Panc1 (cell line): ENCODE results near the gene TATDN3. TPM values are rescaled to one million over a fixed set of nuclear protein-coding genes. Genes with fewer than 3 reads are reported as not detected.

ENCODE experiments used
- ATAC-seq: fragments of 200-7000 bp; cut with Tn5 transposase; 2 replicates; pipeline ENCODE4 v1.9.1; 2020; ENCODE audit warnings: mild to moderate bottlenecking, moderate library complexity
- BruUV-seq: library from RNA; stranded (reverse); fragments of 400-500 nt; replicated peaks from 2 replicates; lab custom pipeline; 2021; lab: Mats Ljungman, UMichigan
- CTCF ChIA-PET: fragments of 300-600 bp; sonication (Branson Sonifier 250); formaldehyde crosslinking; loops from one replicate; lab custom pipeline; 2022; ENCODE audit warnings: antibody characterized with exemption; lab: Charles Lee
- POLR2A ChIA-PET: fragments of 300-600 bp; sonication (Branson Sonifier 250); formaldehyde crosslinking; loops from one replicate; lab custom pipeline; 2022; ENCODE audit warnings: antibody characterized with exemption; lab: Charles Lee
- DNase-seq: peaks from one replicate; pipeline ENCODE4 v3.0.0-alpha.2; 2010; ENCODE audit warnings: low read depth, low spot score
- H3K27ac ChIP-seq: 2 replicates; pipeline ENCODE4 v1.5.1; 2011; ENCODE audit warnings: mild to moderate bottlenecking, low read length, inconsistent platforms
- H3K27me3 ChIP-seq: fragments of 200-500 bp; sonication (Bioruptor generic); 2 replicates; pipeline ENCODE4 v1.6.0; 2014; ENCODE audit warnings: low read length, inconsistent platforms; ENCODE audit not compliant: control insufficient read depth, insufficient read depth
- H3K36me3 ChIP-seq: fragments of 200-500 bp; sonication (Bioruptor generic); 2 replicates; pipeline ENCODE4 v1.5.1; 2014; ENCODE audit warnings: inconsistent platforms, mild to moderate bottlenecking, low read length, moderate library complexity; ENCODE audit not compliant: control insufficient read depth, insufficient read depth
- H3K4me1 ChIP-seq: 2 replicates; pipeline ENCODE4 v1.5.1; 2011; ENCODE audit warnings: inconsistent platforms, mild to moderate bottlenecking, low read length, moderate library complexity; ENCODE audit not compliant: control insufficient read depth, insufficient read depth
- H3K4me3 ChIP-seq, 2 experiments: 2 replicates each; pipeline ENCODE4 v1.5.1; 2011 to 2012; ENCODE audit warnings: low read depth in 2 of 2, low read length in 2 of 2, mild to moderate bottlenecking in 2 of 2, inconsistent platforms in 1 of 2, moderate library complexity in 1 of 2
- H3K9me3 ChIP-seq: fragments of 200-500 bp; sonication (Bioruptor generic); 2 replicates; pipeline ENCODE4 v1.5.1; 2014; ENCODE audit warnings: low read depth, mild to moderate bottlenecking, inconsistent platforms, low read length, moderate library complexity; ENCODE audit not compliant: control insufficient read depth, insufficient read depth
- CTCF ChIP-seq: fragments of 450-650 bp; IDR thresholded peaks from 2 replicates; pipeline ENCODE4 v1.5.1; 2017; ENCODE audit warnings: mild to moderate bottlenecking
- POLR2AphosphoS5 ChIP-seq: IDR thresholded peaks from 2 replicates; pipeline ENCODE4 v1.6.1; 2012; ENCODE audit warnings: mild to moderate bottlenecking, low read depth, low read length, moderate library complexity
- REST ChIP-seq, 2 experiments: IDR thresholded peaks; 2 replicates each; pipeline ENCODE4 v1.6.1; 2011 to 2012; ENCODE audit warnings: low read depth in 2 of 2, control low read depth in 1 of 2, low read length in 1 of 2, mild to moderate bottlenecking in 1 of 2, moderate library complexity in 1 of 2; ENCODE audit not compliant: insufficient read depth in 1 of 2
- SIN3A ChIP-seq: IDR thresholded peaks from 2 replicates; pipeline ENCODE4 v1.6.1; 2012; ENCODE audit warnings: low read depth, mild to moderate bottlenecking, low read length, moderate library complexity, borderline replicate concordance; ENCODE audit not compliant: insufficient read depth
- TCF7L2 ChIP-seq: IDR thresholded peaks from 2 replicates; pipeline ENCODE4 v1.6.1; 2011; ENCODE audit warnings: mild to moderate bottlenecking, low read depth, low read length, inconsistent platforms
- in situ Hi-C: cut with HindIII; loops from 2 replicates; pipeline ENCODE4 v1.10.0; 2016; ENCODE audit warnings: low sequenced_read_pairs, low pct_unique_long_range_greater_than_20kb
- intact Hi-C: fragments of 100-400 bp; cut with micrococcal nuclease; formaldehyde crosslinking; loops from one replicate; pipeline ENCODE4 v1.10.0; 2022; ENCODE audit not compliant: unreplicated experiment
- total RNA-seq: library from RNA; stranded (reverse); gene quantifications from one replicate; pipeline ENCODE4 v1.2.1, GENCODE V29; 2021; ENCODE audit not compliant: unreplicated experiment

TATDN3 gene
- total RNA-seq, 1 experiment from 2014 or later = 9.5 TPM

GRCh38 chr1:212853658-212854057, 62.0 kb downstream of the TATDN3 start:
- POLR2A ChIA-PET = no interaction called here
- no peak overlapping the region for H3K27ac ChIP-seq
- H3K27me3 ChIP-seq = no peaks in the 10 kb centered on the region
- no TSS peak for BruUV-seq
- CTCF ChIA-PET = no interaction called here
- DNase-seq (no peak), ATAC-seq (no peak)
- intact Hi-C loops (no loop called here), in situ Hi-C loops (no loop called here)
- no peaks in the 10 kb centered on the region for H3K9me3 ChIP-seq
- no peaks in the 10 kb centered on the region; the same call in 1 of the 2 replicates for H3K36me3 ChIP-seq
- no peak overlapping the region for H3K4me3 ChIP-seq
- peaks cover 8% of the 10 kb centered on the region; the same call in 1 of the 2 replicates for H3K4me1 ChIP-seq
- TF ChIP-seq SIN3A (no peak), CTCF (no peak), POLR2AphosphoS5 (no peak), TCF7L2 (no peak), REST (IDR thresholded peaks at IDR 0.05; ENCODE audit: insufficient read depth in 1 of 2, low read depth in 2 of 2, low read length in 1 of 2) (no peak)

- intact Hi-C loops (no loop called here), in situ Hi-C loops (no loop called here)
- TF ChIP-seq CTCF (no peak), TCF7L2 (no peak), SIN3A (no peak), REST (IDR thresholded peaks at IDR 0.05; ENCODE audit: insufficient read depth in 1 of 2, low read depth in 2 of 2, low read length in 1 of 2) (no peak), POLR2AphosphoS5 (no peak)
- ChIA-PET POLR2A (no interaction called here), CTCF (interaction anchor here (1.3 kb wide), 1 partner anchor 9 kb away, joined by 3 read pairs; no protein-coding TSS in a partner anchor)
- no peak for ATAC-seq
- Histone ChIP-seq H3K4me1 (peaks cover 23% of the 10 kb centered on the region), H3K36me3 (no peaks in the 10 kb centered on the region; the same call in none of the 2 replicates), H3K27me3 (no peaks in the 10 kb centered on the region), H3K27ac (peak overlapping the region; percentile 91), H3K9me3 (no peaks in the 10 kb centered on the region), H3K4me3 (peak overlapping the region; percentile 82; a peak in 3 of 4 replicates)
- BruUV-seq = TSS peak; percentile 84
- no peak for DNase-seq
Measured at GRCh38 chr1:212856755-212857154, 65.1 kb downstream of the TATDN3 start.
